GM19043 (cell line): ENCODE results near the gene CSMD2.
"Not testable (repeated sequence)": the region's sequence is repeated elsewhere in the genome, so short reads cannot be mapped to it uniquely, and the experiment has no call there.

Experiments
- ATAC-seq: cut with Tn5 transposase; IDR thresholded peaks from one replicate; pipeline ENCODE4 v1.9.1; 2021; ENCODE audit warnings: low read depth; ENCODE audit not compliant: unreplicated experiment

The CSMD2 gene

GRCh38 chr1:33529957-33530356 is 635.1 kb downstream of the CSMD2 start:
- no peak for ATAC-seq

DNA sequence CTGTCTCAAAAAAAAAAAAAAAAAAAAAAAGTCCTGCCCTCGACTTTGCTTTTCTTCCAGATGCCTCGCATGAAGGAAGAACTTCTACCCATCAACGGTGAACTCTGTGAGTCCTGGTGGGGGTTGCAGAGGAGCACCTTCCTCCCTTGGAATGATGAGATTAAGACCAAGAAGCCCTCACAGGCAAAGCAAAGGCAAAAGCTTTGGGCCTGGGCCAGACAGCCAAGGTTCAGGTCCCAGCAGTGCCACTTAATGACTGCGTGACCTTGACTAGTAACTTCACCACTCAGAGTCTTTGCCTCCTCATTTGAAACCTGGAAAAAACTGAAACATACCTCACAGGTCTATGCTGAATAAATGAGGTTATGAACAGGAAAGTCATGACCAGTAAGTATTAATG is 637.1 kb downstream of the CSMD2 start:
- ATAC-seq: no peak

GRCh38 chr1:33524586-33524985 is 640.4 kb downstream of the CSMD2 start:
- ATAC-seq: no peak

DNA sequence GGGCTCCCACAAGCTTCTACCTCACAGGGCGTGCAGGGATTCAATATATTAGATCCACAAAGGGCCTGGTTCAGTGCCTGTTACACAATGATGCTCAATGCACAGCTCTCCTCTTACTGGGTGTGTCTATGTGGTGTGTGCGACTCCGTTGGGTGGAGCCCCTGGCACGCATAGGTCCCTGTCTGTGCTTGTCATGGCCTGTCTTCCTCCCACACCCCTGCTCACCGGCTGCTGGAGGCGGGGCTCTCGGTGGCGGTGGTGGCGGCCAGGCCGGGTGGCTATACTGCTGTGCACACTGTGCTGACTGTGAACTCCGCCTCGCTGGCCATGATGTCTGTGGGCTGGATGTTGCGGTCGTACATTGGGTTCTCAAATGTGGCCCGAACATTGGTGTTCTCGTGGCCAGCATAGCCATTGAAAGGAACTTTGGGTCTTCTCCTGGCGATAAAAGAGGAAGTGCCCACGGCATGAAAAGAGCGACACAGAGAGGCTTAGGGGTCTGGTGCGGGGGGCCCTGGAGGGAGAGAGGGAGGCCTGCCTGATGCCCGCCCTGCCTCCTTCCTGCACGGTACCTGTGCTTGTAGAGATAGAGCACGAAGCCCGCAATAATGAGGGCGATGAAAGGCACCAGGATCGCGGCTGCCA is 645.7 kb downstream of the CSMD2 start:
- no peak for ATAC-seq

- no peak for ATAC-seq
Measured at GRCh38 chr1:33517596-33518250, 647.3 kb downstream of the CSMD2 start.

DNA sequence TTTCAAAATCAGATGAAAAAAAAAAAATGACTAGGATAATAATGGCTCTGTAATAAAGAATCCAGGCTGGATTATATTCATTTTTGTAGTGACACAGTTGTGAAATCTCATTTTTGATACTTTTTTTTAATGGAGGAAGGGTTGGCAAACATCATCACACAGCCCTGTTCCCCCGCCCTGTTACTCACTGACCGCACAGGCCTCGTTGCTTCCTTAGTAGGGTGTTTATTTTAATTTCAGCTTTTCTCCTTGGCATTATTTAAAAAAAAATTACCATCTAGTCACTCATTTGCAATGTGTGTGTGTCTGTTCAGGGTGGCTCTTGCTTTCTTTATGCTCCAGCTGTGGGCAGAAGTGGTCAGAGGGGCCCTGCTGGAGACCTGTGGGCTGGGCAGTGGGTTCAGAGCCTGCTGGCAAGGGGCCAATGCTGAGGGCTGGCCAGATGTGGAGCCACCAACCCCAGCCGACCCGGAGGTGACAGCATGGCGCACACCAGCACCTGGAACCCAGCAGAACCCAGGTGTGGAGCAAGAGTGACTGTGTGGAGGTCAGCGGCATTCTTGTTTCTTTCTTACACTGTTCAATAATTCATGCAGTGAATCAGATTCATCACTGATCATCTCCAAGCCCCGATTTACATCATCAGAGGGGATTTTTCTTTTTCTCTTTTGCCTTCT is 648.0 kb downstream of the CSMD2 start:
- ATAC-seq: no peak

- no peak for ATAC-seq
Measured at GRCh38 chr1:33516428-33516827, 648.6 kb downstream of the CSMD2 start.

- no peak for ATAC-seq
Measured at GRCh38 chr1:33515607-33516006, 649.4 kb downstream of the CSMD2 start.

- no peak for ATAC-seq
Measured at GRCh38 chr1:33515112-33515511, 649.9 kb downstream of the CSMD2 start.

DNA sequence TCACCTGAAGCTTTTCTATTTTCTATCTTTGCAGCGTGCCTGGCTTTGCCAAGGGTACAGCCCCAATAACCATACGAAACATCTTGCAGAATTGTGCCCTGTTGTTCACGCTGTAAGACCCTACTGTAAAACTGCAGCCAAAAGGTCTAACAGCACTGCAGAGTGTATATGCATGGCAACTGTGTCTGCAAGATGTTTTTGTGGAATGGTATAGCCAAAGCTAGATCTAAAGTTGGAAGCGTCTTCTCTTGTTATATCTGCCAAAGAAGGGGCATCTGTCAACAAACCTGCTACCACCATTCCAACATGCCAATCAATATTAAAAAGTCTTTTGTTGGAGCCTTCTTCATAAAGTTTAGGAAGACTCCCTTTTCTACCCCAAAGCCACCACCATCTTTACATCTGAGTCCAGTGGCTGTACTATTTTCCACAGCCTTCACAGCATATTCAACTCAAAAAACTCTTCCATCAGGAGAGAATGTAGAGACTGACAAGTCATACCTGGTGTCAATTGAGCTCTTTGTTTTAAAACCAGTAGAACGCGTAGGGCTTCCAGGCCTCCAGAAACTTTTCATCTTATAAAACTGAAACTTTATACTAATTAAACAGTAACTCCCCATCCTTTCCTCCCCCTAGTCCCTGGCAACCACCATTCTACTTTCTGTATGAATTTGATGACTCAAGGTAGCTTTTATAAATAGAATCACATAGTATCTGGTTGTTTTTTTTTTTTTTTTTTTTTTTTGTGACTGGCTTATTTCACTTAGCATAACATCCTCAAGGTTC is 652.6 kb downstream of the CSMD2 start:
- no peak for ATAC-seq

GRCh38 chr1:33509276-33509675 is 655.8 kb downstream of the CSMD2 start:
- ATAC-seq: not testable (repeated sequence)

DNA sequence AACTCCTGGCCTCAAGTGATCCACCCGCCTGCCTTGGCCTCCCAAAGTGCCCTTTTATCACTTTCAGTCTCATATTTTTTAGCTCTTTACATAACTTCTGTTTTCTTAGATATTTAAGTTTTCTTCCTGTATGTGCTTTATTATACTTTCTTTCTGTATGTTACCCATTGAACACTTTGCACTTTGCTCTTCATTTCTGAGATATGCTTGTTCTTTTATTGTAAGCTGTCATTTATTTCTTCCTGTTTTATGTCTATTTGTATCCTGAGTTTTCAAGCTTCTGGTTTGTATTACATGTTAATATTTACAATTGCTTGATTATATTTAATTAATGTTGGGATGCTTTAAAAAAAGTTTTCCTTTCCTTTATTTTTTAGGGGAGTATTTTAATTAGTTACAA is 656.9 kb downstream of the CSMD2 start:
- ATAC-seq: no peak

DNA sequence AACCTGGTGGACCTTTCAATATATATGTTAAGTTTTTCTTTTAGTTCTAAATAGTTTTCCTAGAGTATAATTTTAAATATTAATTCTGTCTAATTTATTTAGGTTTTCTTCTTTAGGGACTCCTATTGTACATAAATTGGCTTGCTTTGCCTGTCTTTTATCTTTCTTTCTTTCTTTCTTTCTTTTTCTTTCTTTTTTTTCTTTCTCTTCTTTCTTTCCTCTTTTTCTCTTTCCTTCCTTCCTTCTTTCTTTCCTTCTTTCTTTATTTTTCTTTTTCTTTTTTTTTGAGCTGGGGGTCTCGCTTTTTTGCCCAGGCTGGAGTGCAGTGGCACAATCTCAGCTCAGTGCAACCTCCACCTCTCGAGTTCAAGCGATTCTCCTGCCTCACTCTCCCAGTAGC is 657.4 kb downstream of the CSMD2 start:
- ATAC-seq: no peak

DNA sequence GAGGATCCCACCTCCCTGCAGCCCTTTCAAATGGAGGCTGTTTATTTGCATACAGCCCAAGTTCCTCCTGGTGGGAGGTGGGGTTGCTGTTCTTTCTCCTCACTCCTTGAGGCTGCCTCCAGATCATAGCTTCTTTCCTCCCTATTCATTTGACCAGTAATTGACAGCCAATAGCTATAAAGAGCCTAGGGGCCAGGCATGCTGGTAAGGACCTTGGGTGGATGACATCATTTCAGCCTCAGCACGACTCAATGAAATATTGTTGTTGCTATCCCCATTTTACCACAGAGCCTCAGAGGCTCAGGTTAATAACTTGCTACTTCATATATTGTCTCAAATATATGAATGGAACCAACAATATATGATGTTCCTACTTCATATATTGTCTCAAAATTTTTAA is 661.5 kb downstream of the CSMD2 start:
- no peak for ATAC-seq

GRCh38 chr1:33502726-33503125 is 662.3 kb downstream of the CSMD2 start:
- no peak for ATAC-seq

GRCh38 chr1:33501774-33502173 is 663.3 kb downstream of the CSMD2 start:
- no peak for ATAC-seq

GRCh38 chr1:33501309-33501708 is 663.7 kb downstream of the CSMD2 start:
- ATAC-seq: no peak

GRCh38 chr1:33500547-33500946 is 664.5 kb downstream of the CSMD2 start:
- no peak for ATAC-seq

DNA sequence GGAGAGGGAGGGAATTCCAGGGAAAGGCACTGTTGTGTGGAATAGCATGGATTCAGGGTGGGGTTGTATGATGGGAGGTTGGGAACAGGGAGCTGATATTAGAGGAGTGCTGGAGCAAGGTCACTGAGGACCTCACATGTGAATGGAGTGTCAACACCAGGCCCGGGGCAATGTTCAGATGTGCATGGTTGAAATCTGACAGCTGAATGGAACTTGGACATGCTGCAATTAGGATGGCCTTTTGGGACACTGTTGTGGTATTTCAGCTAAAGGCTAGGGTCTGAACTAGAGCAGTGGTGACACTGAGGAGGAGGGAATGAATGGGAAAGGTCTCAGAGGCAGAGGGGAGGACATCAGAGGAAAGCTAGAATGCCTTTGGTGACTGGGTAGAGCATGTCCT is 667.6 kb downstream of the CSMD2 start:
- no peak for ATAC-seq

DNA sequence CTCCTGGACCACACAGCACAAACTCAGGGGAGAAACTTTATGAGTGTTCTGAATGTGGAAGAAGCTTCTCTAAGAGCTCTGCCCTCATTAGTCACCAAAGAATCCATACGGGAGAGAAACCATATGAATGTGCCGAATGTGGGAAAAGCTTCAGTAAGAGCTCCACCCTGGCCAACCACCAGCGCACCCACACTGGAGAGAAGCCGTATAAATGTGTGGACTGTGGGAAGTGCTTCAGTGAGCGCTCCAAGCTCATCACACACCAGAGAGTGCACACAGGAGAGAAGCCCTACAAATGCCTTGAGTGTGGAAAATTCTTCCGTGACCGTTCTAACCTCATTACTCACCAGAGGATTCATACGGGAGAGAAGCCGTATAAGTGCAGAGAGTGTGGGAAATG is 670.1 kb downstream of the CSMD2 start:
- no peak for ATAC-seq

DNA sequence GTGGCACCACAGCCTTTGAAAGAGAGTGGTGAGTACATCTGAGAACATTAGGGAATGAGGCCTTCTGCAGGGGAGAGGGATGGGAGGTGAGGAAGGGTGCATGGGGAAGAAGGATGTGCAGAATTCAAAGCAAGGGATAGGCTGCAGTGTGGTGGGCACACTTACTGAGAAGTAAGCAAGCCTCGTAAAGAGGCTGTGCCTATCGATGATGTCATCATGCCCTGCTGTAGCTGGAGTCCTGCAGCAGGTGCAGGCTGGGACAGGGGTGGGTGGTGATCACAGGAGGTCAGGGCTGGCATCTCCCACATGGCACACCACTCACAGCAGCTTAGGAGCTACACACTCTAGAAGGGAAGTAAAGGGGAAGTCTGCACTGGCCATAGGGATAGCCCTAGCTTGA is 676.4 kb downstream of the CSMD2 start:
- ATAC-seq: no peak
